ENCODE data around the gene CHPF2. TPM values are rescaled to one million over a fixed set of nuclear protein-coding genes. Genes with fewer than 3 reads are reported as not detected.

CHPF2 gene
- total RNA-seq, 1 donor, result 47.0 TPM

GRCh38 chr7:151246102-151246850 lies 14.0 kb downstream of the CHPF2 start:
- TF ChIP-seq CTCF (IDR thresholded peaks at IDR 0.05; ENCODE audit: insufficient read depth, low read length), result no peak
- peak overlapping the region; percentile 79 for H3K4me3 ChIP-seq (ENCODE audit: low read depth, low read length)
- no peak for DNase-seq (ENCODE audit: low read depth)

DNA sequence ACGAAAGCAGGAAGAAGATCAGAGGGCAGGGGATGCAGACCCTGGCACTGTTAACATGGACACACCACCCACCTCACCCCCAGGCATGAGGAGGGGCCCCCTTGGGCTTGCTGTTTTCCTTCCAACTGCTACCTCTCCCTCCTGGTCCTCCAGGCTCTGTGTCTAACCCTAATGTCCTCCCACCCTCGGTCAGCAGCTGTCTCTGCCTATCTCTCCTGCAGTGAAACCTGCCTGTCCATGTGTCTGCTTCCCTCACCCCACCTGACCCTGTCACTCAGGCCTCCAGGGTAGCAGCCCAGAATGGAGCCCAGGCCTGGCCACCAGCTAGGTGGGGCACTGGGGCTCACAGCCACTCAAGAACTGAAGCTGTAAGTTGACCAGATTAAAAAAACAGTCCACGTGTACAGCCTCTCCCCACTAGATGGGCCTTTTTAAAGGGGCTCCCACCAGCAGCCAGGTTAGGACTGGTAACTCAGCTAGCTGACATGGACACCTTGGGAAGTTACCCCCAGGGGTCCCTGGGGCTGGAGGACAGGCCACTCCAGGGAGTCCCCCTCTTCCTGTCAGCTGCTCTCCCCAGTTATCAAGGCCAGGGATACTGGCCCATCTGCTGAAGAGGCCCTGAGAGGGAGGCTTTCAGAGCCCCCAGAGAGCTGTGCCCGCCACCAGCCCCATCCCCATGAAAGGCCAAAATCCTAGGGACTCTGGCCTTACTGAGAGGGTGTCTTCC lies 14.7 kb downstream of the CHPF2 start:
- no peak for DNase-seq (ENCODE audit: low read depth)
- peak overlapping the region; percentile 79 for H3K4me3 ChIP-seq (ENCODE audit: low read depth, low read length)

GRCh38 chr7:151247611-151248345 lies 15.5 kb downstream of the CHPF2 start:
- no peak for DNase-seq (ENCODE audit: low read depth)
- peak overlapping the region; percentile 79 for H3K4me3 ChIP-seq (ENCODE audit: low read depth, low read length)
- TF ChIP-seq CTCF (IDR thresholded peaks at IDR 0.05; ENCODE audit: insufficient read depth, low read length), result no peak

More for the DNA sequence above, 14.7 kb downstream of the CHPF2 start:
- TF ChIP-seq CTCF (IDR thresholded peaks at IDR 0.05; ENCODE audit: insufficient read depth, low read length), result no peak

DNA sequence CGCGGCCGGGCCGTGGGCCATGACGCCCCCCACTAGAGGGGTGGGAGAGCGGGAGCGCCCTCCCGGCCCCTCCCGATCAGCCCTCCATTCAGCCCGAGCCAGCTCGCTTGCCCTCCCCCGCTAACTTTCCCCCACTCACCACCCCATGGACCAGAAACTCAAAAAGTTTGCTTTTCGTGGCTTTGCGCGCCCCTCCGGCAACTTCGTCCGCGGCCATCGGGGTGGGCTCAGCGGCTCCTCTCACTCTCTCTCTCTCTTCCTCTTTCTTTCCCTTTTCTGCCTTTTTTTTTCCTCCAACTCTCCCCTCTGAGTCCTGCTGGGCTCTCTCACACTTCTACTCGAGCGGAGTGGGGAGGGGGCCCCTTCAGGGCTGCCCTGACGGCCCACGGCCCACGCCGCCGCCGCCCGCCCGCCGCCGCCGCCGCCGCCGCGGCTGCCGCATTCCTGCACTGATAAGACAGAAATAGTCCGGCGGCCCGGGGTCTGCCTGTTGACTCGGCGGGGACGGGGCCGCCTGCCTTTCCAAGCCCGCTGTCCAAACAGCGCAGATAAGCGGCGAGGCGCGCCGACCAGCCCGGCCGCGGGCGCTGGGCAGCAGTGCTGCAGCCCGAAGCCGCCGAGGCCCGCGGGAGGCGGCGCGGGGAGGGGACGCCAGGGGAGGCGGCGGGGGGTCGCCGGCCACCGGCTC lies 16.2 kb downstream of the CHPF2 start, which contains the start of gene SMARCD3:
SMARCD3 (minus strand) TSS at position 349 of the 688 bp plus-strand sequence; CDS start at position 217, 132 bp downstream.
- peak; percentile 65 for DNase-seq (ENCODE audit: low read depth)
- no peak for TF ChIP-seq CTCF (IDR thresholded peaks at IDR 0.05; ENCODE audit: insufficient read depth, low read length)
- peak within 1 kb of the TSS; percentile 79 for H3K4me3 ChIP-seq (ENCODE audit: low read depth, low read length)

GRCh38 chr7:151249034-151249731 lies 16.9 kb downstream of the CHPF2 start:
- DNase-seq (ENCODE audit: low read depth), result peak; percentile 70
- TF ChIP-seq CTCF (IDR thresholded peaks at IDR 0.05; ENCODE audit: insufficient read depth, low read length), result no peak
- H3K4me3 ChIP-seq (ENCODE audit: low read depth, low read length), result peak overlapping the region; percentile 79

GRCh38 chr7:151249732-151250072 lies 17.4 kb downstream of the CHPF2 start:
- TF ChIP-seq CTCF (IDR thresholded peaks at IDR 0.05; ENCODE audit: insufficient read depth, low read length), result no peak
- DNase-seq (ENCODE audit: low read depth), result peak; percentile 62
- no peak overlapping the region for H3K4me3 ChIP-seq (ENCODE audit: low read depth, low read length)
